Astrocyte of the hippocampus (primary cell): ENCODE results near the gene CPNE1.
A peak's percentile ranks its signal among the peaks of the same experiment; 100 is the strongest.

Source experiments
- DNase-seq: peaks from one replicate; pipeline ENCODE4 v3.0.0; 2011; ENCODE audit warnings: low read depth, low spot score

CPNE1 gene

GRCh38 chr20:35620818-35621559 lies 43.7 kb downstream of the CPNE1 start:
- no peak for DNase-seq

GRCh38 chr20:35619196-35620095 lies 45.3 kb downstream of the CPNE1 start:
- peak; percentile 90 for DNase-seq

GRCh38 chr20:35618263-35619131 lies 46.2 kb downstream of the CPNE1 start:
- peak; percentile 51 for DNase-seq

GRCh38 chr20:35617397-35618262 lies 47.1 kb downstream of the CPNE1 start:
- DNase-seq = peak; percentile 72

GRCh38 chr20:35616465-35617396 lies 48.0 kb downstream of the CPNE1 start:
- DNase-seq = peak; percentile 85

GRCh38 chr20:35615667-35616464 lies 48.8 kb downstream of the CPNE1 start, which contains the start of gene SPAG4:
Gene SPAG4, plus strand, starts transcription at chr20:35615829. Its CDS starts 175 bp downstream, at chr20:35616004.
- DNase-seq = peak; percentile 99

GRCh38 chr20:35611482-35611881 lies 53.2 kb downstream of the CPNE1 start:
- DNase-seq = no peak

GRCh38 chr20:35610833-35611427 lies 53.8 kb downstream of the CPNE1 start:
- DNase-seq = no peak

- DNase-seq = no peak
These were observed 57.5 kb downstream of the CPNE1 start for GRCh38 chr20:35607003-35607735.

- DNase-seq = no peak
These were observed 58.6 kb downstream of the CPNE1 start for GRCh38 chr20:35606127-35606526.

- no peak for DNase-seq
These were observed 60.3 kb downstream of the CPNE1 start for GRCh38 chr20:35604449-35604747.

- no peak for DNase-seq
These were observed 60.8 kb downstream of the CPNE1 start for GRCh38 chr20:35603695-35604448.

GRCh38 chr20:35602851-35603495 lies 61.7 kb downstream of the CPNE1 start:
- DNase-seq = no peak

- DNase-seq = no peak
These were observed 62.7 kb downstream of the CPNE1 start for GRCh38 chr20:35601990-35602389.

GRCh38 chr20:35600993-35601973 lies 63.4 kb downstream of the CPNE1 start:
- DNase-seq = peak; percentile 88
